IPS DF 19.7 (cell line): ENCODE results near the gene DMAC1.

ENCODE experiments used
- DNase-seq: peaks from one replicate; pipeline ENCODE4 v3.0.0-alpha.2; 2013; ENCODE audit warnings: low read depth, low spot score

The DMAC1 gene

GRCh38 chr9:7783635-7784063 is 15.9 kb downstream of the DMAC1 start:
- no peak for DNase-seq

DNA sequence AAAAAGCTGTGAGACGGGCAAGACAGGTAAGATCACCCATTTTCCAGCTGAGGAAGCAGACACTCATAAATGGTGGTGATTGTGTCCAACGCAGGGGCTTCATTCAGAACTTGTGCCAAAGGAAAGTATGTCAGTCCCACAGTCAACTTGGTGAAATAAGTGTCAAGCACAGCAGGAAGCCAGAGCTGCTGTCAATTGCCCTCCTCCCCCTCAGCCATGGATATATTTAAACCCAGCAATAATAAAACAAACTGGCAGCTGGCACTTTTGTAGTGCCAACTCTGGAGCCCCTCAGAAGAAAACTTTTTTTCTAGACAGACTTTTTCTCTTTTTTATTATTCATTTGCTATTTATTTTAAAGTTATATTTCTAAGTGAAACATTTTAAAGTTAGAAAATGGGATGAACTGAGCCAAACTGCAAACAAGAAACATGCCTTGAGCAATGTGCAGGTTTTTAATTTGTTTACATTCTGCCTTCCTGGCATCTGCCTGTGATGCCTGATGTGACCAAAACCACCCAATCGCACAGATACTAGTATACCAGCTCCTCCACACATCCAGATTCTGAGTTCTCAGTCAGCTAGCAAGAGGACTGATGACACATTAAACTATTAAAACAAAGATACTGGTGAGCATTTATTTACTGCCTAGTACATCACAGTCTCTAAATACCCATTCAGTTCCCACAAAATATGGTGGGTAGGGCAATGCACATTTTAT is 17.0 kb downstream of the DMAC1 start:
- DNase-seq = no peak

- no peak for DNase-seq
These were observed 19.2 kb downstream of the DMAC1 start for GRCh38 chr9:7780261-7780988.

- no peak for DNase-seq
These were observed 20.6 kb downstream of the DMAC1 start for GRCh38 chr9:7778851-7779600.

- DNase-seq = no peak
These were observed 21.8 kb downstream of the DMAC1 start for GRCh38 chr9:7777771-7778170.

GRCh38 chr9:7770111-7770510 is 29.5 kb downstream of the DMAC1 start:
- DNase-seq = no peak

DNA sequence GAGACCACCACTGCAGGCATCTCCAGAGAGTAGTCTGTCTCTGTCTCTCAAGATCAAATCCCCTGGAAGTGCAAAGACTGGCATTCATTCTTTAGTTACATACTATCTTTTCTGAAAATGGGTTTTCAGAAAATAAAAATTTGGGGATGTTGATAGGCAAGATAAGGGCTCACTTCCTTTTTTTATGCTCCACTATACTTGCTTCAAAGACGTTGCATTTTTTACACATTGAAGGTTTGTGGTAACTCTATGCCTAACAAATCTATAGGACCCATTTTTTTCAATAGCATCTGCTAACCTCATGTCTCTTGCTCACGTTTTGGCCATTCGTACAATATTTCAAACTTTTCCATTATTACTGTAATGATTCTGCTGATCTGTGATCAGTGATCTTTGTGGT is 37.0 kb downstream of the DMAC1 start:
- DNase-seq = no peak

GRCh38 chr9:7760014-7760415 is 39.6 kb downstream of the DMAC1 start:
- DNase-seq = no peak

GRCh38 chr9:7756088-7756487 is 43.5 kb downstream of the DMAC1 start:
- DNase-seq = no peak

DNA sequence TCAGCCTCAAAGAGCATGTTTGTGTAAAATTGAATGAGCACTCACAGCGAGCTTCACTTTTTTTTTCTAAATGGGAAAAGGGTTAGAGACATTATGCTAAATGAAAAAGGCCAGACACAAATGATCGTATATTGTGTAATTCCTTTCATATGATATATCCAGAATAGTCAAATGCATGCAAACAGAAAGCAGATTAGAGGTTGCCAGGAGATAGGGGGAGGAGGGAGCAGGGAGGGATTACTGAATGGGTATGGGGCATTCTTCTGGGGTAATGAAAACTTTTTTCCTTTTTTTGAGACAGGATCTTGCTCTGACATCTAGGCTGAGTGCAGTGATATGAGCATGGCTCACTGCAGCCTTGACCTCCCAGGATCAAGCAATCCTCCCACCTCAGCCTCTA is 47.1 kb downstream of the DMAC1 start:
- no peak for DNase-seq
